GM19238 (cell line): ENCODE measurements around the gene DDX1.

Source experiments
- DNase-seq: peaks from one replicate; pipeline ENCODE4 v3.0.0; 2011; ENCODE audit warnings: low spot score; ENCODE audit not compliant: insufficient read length

DDX1 gene

GRCh38 chr2:15662026-15662425 is 70.4 kb downstream of the DDX1 start:
- DNase-seq: no peak

- DNase-seq: no peak
These were observed 70.9 kb downstream of the DDX1 start for GRCh38 chr2:15662579-15662978.

- DNase-seq: no peak
These were observed 72.1 kb downstream of the DDX1 start for GRCh38 chr2:15663802-15664201.

- DNase-seq: no peak
These were observed 72.8 kb downstream of the DDX1 start for GRCh38 chr2:15664273-15665066.

GRCh38 chr2:15665067-15665942 is 73.6 kb downstream of the DDX1 start:
- DNase-seq: no peak

GRCh38 chr2:15665943-15666460 is 74.3 kb downstream of the DDX1 start:
- no peak for DNase-seq

- no peak for DNase-seq
These were observed 75.5 kb downstream of the DDX1 start for GRCh38 chr2:15666861-15667808.

GRCh38 chr2:15667809-15668556 is 76.3 kb downstream of the DDX1 start:
- DNase-seq: no peak

- no peak for DNase-seq
These were observed 77.1 kb downstream of the DDX1 start for GRCh38 chr2:15668611-15669305.

- DNase-seq: no peak
These were observed 77.8 kb downstream of the DDX1 start for GRCh38 chr2:15669375-15669910.

GRCh38 chr2:15670469-15670868 is 78.8 kb downstream of the DDX1 start:
- DNase-seq: no peak

GRCh38 chr2:15670981-15671380 is 79.3 kb downstream of the DDX1 start:
- DNase-seq: no peak

GRCh38 chr2:15671409-15671808 is 79.7 kb downstream of the DDX1 start:
- DNase-seq: no peak

GRCh38 chr2:15671842-15672815 is 80.5 kb downstream of the DDX1 start:
- no peak for DNase-seq

GRCh38 chr2:15672961-15673918 is 81.6 kb downstream of the DDX1 start:
- no peak for DNase-seq

GRCh38 chr2:15673919-15674636 is 82.4 kb downstream of the DDX1 start:
- DNase-seq: no peak
